ENCODE data around the gene MRFAP1.

- TF ChIP-seq POLR2AphosphoS5 (IDR thresholded peaks at IDR 0.05) (no peak), CTCF (IDR thresholded peaks at IDR 0.05) (no peak), POLR2A (IDR thresholded peaks at IDR 0.05) (no peak)
These were observed 47.5 kb upstream of the MRFAP1 start for GRCh38 chr4:6592804-6593563.

All from stomach (tissue), 4 donors.